ENCODE results near the gene VPS13D.
A peak's percentile ranks its signal among the peaks of the same experiment; 100 is the strongest.
"Not testable (repeated sequence)": the region's sequence is repeated elsewhere in the genome, so short reads cannot be mapped to it uniquely, and the experiment has no call there.

The VPS13D gene

DNA sequence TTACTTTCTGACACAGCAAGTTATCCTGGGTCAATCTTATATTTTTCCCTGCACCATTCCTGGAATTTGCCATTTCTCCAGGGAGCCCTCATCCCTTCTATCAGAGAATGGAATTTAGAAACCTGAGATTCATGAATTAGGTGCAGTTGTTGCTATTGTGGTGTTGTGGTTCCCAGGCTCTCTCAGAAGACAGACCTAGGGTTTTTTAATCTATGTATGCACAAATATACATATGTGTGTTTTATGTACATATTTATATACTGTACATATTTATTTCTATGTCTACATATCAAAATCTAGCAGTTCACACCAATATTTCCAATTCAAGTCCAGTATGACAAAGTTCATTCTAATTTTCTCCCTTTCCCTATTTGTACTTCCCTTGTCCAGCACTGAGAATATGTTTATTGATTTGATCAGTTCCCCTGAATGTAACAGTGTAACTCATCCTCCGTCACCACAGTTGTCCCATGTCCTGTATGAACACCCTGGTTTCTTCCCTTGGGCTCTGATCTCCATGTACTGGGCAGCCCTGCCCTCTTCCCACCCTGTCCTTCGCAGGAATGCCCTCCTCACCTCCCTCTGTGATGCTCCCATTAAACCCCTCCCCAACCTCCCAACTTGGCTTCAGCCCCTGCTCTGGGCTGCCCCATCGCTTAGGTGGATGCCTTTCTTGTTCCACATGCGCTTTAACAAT is 145.5 kb downstream of the VPS13D start:
- DNase-seq = no peak

GRCh38 chr1:12376236-12377045 is 146.6 kb downstream of the VPS13D start:
- peak; percentile 90 for DNase-seq

DNA sequence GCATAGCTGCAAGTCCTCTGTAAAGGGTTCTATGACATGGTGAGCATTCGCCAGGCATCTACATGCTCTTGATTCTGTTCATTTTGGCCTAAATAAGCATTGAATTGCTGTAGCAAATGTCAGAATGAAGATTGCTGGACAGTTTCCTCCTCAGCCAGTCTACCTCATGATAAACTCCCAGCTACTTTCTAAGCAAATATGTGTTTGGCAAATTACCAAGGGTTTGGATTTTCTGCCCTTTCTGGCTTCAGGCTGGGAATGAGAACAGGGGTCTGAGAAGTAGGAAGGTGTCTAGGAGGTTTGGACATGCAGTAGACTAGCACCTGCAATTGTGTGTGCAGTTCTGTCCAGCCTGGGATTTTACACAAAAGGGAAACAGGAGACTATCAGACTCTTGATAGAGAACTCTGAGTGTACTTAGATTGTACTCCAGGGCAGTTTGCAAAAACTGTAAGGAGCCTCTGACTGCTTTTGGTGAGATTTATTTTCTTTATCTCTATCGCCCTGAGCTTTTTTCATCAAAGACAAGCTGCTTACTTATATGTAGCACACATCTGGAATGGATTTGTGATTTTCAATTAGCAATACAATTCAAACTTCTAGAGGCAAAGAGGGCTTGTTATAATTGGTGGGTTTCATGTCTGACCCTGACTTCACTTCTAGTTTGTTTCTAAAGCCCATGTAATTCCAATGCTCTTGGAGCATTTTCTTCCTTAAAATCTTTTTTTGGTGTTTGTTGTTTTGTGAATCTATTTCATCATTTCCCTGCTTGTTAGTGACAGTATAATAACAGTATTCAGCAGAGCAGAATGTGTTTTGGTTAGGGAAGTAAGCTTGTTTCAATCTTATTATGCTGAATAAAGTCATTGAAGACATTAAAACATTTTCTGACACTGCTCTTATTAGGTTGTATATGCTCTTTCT is 150.8 kb downstream of the VPS13D start:
- DNase-seq = peak; percentile 52

DNA sequence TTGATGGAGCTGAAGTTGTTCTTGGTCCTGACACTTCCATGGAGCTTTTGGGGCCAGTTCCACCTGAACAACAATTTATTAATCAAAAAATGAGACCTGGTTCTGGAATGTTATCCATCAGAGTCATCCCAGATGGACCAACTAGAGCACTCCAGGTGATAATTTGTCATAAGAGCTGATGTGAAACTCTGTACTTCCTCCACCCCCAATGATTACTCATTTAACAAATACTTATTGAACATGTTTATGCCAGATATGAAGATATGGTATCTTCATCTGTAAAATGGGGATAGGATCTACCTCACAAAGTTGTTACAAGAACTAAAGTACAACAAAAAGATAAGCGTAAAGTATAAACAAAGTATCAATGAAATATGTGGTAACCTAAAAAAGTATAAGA is 153.2 kb downstream of the VPS13D start:
- DNase-seq = no peak

DNA sequence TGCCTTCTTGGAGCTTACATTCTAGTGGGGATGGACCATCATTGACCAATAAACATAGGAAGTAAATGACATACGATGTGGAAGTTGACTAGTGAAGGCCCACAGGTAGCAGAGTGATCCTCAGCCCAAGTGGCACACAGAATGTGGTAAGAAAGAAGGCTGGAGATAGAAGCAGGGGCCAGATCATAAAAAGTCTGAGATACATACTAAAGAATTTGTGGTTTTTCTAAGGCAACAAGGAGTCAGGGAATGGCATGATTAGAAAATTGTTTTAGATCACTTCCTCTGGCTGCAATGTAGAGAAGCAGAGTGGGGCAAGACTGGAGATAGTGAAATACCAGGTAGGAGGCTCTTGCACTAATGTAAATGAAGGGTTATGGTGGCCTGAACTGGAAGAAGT is 154.0 kb downstream of the VPS13D start:
- no peak for DNase-seq

- no peak for DNase-seq
Observed at GRCh38 chr1:12384836-12385456, 155.1 kb downstream of the VPS13D start.

- DNase-seq = no peak
Observed at GRCh38 chr1:12386130-12386529, 156.3 kb downstream of the VPS13D start.

DNA sequence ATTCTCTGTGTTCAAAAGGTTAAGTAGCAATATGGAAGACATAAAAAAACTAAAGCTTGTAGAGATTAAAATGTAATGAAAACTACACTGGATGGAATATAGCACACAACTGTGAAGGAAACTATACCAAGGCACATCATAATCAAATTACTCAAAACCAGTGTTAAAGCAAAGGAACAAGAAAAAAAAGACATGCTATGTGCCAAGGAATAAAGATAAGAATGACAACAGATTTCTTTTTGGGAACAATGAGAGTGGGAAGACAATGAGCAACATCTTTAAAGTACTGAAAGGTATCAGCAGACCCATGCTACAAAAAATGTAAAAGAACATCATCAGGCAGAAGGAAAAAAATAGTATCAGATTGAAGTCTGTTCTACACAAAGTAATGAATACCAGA is 157.8 kb downstream of the VPS13D start:
- no peak for DNase-seq

DNA sequence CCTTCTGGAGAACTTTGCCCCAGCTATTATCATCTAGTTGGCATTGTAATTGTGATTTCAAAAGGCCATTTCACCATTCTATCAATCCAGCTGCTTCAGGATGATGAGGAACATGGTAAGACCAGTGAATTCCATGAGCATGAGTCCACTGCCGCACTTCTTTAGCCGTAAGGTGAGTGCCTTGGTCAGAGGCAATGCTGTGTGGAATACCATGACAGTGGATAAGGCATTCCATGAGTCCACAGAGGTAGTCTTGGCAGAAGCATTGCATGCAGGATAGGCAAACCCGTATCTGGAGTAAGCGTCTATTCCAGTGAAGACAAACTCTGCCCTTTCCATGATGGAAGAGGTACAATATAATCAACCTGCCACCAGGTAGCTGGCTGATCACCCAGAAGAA is 160.5 kb downstream of the VPS13D start:
- DNase-seq = not testable (repeated sequence)

- no peak for DNase-seq
Observed at GRCh38 chr1:12397462-12398450, 167.9 kb downstream of the VPS13D start.

DNA sequence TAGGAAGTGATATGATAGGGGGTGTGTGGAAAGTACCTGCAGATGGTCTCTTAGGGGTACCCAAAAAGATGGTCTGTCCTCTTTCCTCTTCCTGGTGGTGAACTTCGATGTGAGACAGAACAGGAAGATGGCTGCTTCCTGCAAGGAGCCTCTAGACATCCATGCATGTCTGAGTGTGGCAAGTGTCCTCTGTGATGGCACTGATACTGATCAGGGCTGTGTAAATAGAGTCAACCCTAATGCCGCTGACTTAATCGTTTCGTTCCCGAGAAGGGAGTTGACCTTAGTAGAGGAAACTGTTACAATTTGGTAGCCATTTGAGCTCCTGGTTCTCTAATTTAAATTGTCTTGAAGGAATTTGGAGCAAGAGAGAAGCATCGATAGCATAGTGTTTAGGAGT is 168.6 kb downstream of the VPS13D start:
- DNase-seq = no peak

GRCh38 chr1:12400027-12400693 is 170.3 kb downstream of the VPS13D start:
- no peak for DNase-seq

- no peak for DNase-seq
Observed at GRCh38 chr1:12402159-12402673, 172.4 kb downstream of the VPS13D start.

DNA sequence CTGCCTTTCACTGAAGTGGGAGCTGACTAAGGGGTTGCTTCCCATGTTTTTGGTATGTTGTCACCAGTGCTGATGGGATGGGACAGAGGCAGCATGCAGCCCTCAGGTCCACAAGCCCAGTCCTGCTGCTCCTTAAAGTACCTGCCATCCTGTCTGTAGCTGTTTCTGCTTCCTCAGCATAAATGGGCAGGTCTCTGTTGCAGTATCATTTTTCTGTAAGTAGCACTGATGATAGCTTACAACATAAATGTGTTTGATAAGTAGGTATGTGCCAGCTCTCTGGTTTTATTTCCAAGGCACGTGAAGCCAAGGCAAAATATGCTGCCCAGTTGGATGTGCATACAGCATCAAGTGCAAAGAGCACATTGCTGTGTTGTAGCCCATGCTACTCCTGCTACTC is 173.0 kb downstream of the VPS13D start:
- no peak for DNase-seq

- no peak for DNase-seq
Observed at GRCh38 chr1:12404918-12405317, 175.1 kb downstream of the VPS13D start.

GRCh38 chr1:12405325-12406210 is 175.7 kb downstream of the VPS13D start:
- no peak for DNase-seq

DNA sequence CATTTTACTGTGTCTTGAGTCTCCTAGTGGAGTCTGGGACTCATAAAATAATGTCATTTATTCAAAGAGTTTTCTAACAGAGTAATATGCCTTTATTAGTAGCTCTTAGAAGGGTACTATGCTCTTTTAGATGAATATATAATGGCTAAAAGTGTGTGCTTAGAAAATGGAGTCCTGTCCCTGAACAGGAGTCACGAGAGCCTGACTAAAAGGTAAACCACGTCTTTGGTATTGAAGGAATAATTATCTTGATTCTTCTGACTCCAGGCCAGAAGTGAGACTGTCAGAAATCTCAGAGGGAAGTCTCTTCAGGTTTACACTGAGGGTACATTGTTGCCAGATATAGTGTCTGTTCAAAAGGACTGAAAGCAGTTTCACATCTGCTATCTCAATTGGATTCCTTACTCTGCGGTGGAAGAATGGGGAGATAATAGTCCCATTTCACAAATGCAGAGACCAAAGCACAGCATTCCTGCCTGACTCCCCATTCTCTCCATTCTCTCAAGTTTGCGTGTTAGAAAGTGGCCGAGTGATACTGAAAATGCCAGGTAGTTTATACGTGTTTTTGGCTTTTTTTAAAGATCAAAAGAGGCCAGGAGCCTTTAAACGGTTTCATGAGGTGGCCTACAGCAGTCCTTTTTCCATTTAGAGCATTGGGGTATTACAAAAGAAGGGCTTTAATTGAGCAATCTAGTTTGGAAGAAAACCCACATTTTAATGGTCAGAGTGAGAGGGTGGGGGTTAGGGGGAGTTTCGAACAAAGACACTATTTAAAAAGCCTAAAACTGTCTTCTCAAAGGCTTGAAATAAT is 176.6 kb downstream of the VPS13D start:
- DNase-seq = no peak

GRCh38 chr1:12407050-12407961 is 177.5 kb downstream of the VPS13D start:
- DNase-seq = no peak
